Choroid plexus epithelial cell (primary cell): ENCODE results near the gene CHRNA3.
A peak's percentile ranks its signal among the peaks of the same experiment; 100 is the strongest.
"Not testable (repeated sequence)": the region's sequence is repeated elsewhere in the genome, so short reads cannot be mapped to it uniquely, and the experiment has no call there.

ENCODE experiments used
- DNase-seq: peaks from one replicate; pipeline ENCODE4 v3.0.0-alpha.2; 2010; ENCODE audit warnings: low read depth
- H3K4me3 ChIP-seq: 2 replicates; pipeline ENCODE4 v1.5.1; 2011; ENCODE audit warnings: low read depth, mild to moderate bottlenecking, control low read depth, low read length, moderate library complexity
- CTCF ChIP-seq: conservative IDR thresholded peaks from 2 replicates; pipeline ENCODE4 v1.5.1; 2011; ENCODE audit warnings: low read depth, mild to moderate bottlenecking, control low read depth, inconsistent platforms, low read length, moderate library complexity

CHRNA3 gene

GRCh38 chr15:78563092-78563491 is 57.7 kb downstream of the CHRNA3 start:
- H3K4me3 ChIP-seq = no peak overlapping the region
- DNase-seq = no peak
- TF ChIP-seq CTCF = no peak

GRCh38 chr15:78561490-78561889 is 59.3 kb downstream of the CHRNA3 start:
- TF ChIP-seq CTCF = no peak
- H3K4me3 ChIP-seq = no peak overlapping the region
- no peak for DNase-seq

GRCh38 chr15:78560201-78560600 is 60.6 kb downstream of the CHRNA3 start:
- DNase-seq, H3K4me3 ChIP-seq: not testable (repeated sequence)

- no peak overlapping the region for H3K4me3 ChIP-seq
- no peak for DNase-seq
- no peak for TF ChIP-seq CTCF
Observed at GRCh38 chr15:78552597-78552996, 68.2 kb downstream of the CHRNA3 start.

GRCh38 chr15:78551902-78552301 is 68.9 kb downstream of the CHRNA3 start:
- no peak for DNase-seq
- no peak overlapping the region for H3K4me3 ChIP-seq
- TF ChIP-seq CTCF = no peak

GRCh38 chr15:78550815-78551214 is 70.0 kb downstream of the CHRNA3 start:
- DNase-seq = no peak
- TF ChIP-seq CTCF = no peak
- H3K4me3 ChIP-seq = no peak overlapping the region

GRCh38 chr15:78550194-78550593 is 70.6 kb downstream of the CHRNA3 start:
- TF ChIP-seq CTCF = no peak
- DNase-seq = peak; percentile 22
- H3K4me3 ChIP-seq = no peak overlapping the region
